GM18861 (cell line): ENCODE results near the gene ZPBP.

ENCODE experiments used
- ATAC-seq: cut with Tn5 transposase; IDR thresholded peaks from one replicate; pipeline ENCODE4 v1.9.1; 2021; ENCODE audit not compliant: unreplicated experiment

ZPBP gene, protein sequence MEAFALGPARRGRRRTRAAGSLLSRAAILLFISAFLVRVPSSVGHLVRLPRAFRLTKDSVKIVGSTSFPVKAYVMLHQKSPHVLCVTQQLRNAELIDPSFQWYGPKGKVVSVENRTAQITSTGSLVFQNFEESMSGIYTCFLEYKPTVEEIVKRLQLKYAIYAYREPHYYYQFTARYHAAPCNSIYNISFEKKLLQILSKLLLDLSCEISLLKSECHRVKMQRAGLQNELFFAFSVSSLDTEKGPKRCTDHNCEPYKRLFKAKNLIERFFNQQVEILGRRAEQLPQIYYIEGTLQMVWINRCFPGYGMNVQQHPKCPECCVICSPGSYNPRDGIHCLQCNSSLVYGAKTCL

DNA sequence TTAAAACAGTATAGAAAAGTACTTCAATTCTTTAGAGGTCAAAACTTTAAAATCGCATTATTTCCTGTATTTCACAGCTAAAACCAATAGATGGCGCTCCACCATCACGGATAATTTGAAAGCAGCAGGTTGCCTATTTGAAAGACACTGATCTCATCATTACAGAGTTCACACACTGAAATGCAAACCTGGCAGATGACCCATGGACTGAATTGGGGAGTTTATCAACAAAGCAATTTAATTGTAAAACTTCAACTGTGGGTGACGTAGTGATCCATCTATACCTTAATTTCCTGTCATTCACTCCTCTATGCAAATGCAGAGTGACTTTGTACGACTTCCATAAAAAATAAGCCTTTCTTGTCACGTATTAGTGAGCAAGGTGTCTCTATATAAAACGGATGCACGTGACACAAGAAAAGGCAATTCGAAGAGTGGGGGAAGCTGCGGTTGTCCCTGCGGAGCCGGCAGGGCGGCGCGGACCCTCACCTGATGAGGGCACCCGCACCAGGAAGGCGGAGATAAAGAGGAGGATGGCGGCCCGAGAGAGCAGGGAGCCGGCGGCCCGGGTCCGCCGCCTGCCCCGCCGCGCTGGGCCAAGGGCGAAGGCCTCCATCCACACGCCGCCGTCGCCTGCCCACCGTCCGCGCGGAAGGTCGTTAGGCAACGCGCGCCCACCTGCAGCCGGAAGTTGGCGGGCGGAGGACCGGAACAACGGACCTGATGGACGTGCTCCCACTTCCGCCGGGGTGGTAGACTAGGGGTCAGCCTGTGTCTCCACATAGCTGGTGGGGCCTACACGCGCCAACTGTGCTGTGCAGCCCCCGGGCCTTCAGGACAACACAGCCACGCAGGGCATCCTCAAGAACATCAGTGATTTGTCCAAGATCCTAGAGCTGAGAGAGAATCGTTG is at the start of gene ZPBP:
Gene ZPBP (minus strand): TSS at position 668 of the 913 bp plus-strand sequence. CDS start 52 bp downstream, at position 616.
- ATAC-seq, result peak; percentile 73

DNA sequence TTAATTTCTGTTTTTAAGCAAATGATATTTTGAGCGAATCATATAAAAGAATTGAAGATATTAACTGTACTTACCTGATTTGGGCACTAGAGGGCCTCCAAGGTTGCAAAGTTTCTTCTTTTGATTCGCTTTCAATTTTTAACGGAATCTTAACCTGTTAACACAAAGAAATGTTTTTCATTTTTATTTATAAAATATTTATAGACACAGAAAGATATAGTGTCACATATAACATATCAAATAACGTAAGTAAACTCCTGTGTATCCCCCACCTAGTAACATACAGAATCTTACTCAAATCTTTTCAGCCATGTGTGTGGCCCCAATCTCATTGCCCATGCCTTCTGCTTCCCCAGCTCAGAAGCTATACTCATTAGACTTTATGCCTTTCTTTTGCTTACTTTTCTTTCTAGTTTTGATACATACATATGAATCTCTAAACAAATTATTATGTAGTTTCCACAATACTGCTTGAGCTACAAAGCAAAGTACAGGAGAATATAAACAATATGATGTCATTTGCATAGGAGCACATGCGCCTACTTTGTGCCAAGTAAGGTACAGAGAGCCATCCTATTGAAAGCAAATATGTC is 49.5 kb upstream of the ZPBP start:
- peak; percentile 31 for ATAC-seq

DNA sequence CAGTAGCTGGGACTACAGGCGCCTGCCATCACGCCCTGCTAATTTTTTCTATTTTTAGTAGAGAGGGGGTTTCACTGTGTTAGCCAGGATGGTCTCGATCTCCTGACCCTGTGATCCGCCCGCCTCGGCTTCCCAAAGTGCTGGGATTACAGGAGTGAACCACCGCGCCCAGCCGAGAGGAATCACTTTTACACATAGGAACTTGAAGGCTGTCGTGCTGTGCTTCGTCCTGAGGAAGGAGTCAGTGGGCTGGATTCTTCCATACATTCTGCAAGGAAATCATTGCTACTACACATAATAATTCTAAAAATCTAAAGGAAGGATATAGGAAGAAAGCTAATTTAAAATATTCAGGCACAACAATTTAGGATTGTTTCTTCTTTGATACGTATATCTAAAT is 48.8 kb upstream of the ZPBP start:
- ATAC-seq, result no peak

DNA sequence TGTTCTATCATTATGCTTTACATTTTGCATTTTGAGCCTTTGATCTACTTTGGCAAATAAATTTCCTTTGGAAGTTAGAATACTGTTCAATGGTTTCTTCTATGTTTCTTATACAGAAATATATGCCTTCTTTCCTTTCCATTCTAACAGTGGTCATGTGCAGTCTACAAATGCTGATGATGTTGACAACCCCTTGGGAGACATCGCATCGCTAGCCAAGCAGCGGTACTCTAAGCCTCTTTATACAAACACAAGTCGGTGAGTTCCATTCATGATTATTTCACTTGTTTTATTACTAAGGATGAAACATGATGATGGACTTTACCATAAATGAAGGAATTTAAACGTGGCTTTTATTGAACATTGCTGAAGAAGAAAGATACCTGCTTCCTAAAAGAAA is 48.1 kb upstream of the ZPBP start:
- no peak for ATAC-seq

DNA sequence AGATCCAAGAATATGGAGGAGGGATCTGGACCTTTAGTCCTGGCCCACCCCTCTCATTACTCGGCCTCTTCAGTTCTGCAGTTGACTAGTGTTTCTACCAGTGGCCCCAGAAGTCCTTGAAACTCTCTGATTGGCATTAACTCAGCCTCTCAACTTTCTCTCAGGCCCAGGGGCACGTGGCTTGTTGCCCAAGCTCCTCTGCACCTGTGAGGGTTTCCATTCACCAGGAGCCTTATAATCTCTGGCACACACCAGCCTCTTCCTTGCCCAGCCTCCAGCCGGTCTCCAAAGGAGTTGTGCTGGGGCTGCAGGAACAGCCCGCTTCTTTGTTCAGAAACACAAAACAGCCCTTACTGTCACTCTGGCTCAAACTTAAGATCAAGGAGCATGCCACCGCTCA is 47.6 kb upstream of the ZPBP start:
- no peak for ATAC-seq

DNA sequence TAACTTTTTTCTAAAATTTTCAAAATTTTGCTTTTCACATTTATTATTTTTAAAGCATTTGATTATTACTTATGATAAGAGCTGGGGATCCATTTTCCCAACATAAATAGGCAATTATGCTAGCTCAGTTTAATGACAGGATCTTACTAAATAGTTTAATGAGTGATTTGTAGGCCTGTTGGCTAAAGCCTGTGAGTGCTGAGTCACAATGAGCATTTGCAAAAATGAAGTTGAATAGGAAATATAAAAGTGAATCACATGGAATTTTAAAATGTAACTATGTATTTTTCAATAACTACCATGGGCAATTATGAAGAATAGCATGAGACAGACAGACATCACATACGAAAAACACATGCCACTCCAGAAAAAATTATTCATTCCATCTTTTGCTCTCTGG is 45.1 kb upstream of the ZPBP start:
- no peak for ATAC-seq

DNA sequence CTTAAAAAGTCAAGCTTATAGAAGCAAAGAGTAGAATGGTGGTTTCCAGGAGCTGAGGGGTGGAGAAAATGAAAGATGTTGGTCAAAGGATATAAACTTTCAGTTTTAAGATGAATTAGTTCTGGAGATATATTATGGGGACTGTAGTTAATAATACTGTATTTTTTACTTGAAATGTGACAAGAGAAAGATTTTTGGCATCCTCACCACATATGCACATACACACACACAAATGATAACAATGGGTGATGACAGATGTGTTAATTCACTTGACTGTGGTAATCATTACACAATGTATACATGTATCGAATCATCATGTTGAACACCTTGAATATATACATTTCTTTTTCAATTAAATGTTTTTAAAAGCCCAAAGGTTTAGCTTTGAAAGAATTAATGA is 32.7 kb upstream of the ZPBP start:
- ATAC-seq, result no peak

DNA sequence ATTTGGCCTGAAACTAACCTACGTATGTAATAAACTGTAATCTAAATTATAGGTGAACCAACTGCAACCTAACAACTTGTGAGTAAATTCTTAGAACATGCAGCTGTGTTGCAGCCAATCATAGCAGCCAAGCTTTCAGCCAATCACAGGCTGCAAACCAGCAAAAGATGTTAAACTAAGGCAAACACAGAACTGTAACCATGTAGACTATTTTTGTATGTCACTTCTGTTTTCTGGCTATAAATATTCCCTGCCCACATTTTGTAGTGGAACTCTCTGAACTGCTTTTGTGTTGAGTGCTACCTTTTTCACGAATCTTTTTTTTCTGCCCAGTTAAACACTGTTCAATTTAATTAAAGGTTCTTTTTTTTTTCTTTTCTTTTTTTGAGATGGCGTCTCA is 28.2 kb upstream of the ZPBP start:
- peak; percentile 74 for ATAC-seq

DNA sequence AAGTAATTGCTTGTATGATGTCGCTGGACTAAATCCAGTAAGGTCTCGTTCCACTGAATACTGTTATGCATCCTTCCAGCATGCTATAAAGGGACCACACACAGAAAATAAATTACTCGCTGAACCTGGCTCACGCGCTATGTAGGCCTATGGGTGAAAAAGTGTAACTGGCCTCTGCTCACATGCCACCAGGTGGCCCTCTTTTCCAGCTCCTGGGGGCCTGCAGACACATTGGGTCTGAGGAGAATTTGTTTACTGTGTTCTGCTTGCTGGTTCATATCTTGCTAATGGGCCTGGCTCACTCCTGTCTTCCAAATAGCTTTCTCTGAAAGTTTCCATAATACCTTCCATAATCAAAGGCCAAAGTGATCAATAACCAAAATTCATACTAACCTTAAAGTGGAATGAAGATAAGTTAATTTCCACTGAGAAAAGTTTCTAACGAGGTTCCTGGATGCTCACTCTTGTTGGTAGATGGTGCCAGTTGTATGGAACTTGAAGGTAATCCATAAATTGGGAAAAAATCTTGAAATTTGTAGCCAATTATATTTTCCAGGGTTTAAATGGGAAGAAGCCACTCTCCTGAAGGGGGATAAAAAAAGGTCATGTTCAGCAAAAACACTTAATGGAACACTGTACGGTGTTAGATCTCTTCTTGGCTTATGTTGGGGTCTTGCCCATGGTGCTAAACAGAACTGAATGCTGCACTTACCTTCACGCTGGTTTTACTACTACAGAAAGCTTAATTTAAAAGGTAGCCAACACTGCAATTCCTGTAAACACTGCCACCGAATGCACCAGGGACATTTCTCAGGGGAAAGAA is 27.0 kb upstream of the ZPBP start:
- peak; percentile 64 for ATAC-seq

DNA sequence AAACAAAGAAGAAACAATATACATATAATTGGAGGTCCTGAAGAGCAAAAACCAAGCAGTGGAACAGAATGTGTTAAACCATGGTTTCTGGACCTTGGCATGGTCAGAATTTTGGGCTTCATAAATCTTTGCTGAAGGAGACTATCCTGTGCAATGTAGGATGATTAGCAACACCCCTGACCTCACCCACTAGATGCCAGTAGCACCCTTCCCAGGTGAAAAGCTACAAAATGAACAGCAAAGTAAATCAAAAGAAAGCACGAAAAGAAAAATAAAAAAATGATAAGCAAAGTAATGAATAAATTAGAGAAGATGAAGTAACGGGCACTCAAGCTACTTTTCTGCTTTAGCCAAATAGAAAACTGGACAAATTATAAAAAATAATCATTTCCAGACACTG is 19.2 kb upstream of the ZPBP start:
- no peak for ATAC-seq

DNA sequence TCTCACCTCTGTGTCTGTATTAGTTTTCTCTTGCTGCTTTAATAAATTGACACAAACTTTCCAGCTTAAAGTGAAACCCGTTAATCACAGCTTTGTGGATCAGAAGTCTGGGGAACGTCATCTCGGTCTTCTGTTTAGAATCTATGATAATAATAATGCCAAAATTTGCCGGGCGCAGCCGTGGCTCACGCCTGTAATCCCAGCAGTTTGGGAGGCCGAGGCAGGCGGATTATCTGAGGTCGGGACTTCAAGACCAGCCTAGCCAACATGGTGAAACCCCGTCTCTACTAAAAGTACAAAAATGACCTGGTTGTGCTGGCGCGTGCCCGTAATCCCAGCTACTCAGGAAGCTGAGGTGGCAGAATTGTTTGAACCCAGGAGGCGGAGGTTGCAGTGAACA is 8.8 kb upstream of the ZPBP start:
- no peak for ATAC-seq

DNA sequence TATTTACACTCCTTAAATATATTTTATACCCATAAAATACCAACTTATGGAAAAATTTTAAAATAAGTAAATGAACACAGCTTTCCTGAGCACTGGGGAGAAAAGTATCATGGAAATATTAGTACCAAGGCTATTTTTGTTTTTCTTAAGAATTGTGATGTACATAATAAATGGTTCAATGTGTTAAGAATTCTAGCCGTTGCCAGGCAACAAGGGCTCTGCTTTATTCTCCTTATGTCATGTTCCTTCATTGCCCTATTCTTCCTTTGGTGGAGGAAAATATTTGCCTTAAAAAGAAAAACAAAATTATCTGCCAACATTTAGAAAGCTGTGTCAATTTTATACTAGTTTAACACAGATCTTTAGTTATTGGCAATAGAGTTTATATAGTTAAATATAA is 2.6 kb upstream of the ZPBP start:
- ATAC-seq, result no peak

DNA sequence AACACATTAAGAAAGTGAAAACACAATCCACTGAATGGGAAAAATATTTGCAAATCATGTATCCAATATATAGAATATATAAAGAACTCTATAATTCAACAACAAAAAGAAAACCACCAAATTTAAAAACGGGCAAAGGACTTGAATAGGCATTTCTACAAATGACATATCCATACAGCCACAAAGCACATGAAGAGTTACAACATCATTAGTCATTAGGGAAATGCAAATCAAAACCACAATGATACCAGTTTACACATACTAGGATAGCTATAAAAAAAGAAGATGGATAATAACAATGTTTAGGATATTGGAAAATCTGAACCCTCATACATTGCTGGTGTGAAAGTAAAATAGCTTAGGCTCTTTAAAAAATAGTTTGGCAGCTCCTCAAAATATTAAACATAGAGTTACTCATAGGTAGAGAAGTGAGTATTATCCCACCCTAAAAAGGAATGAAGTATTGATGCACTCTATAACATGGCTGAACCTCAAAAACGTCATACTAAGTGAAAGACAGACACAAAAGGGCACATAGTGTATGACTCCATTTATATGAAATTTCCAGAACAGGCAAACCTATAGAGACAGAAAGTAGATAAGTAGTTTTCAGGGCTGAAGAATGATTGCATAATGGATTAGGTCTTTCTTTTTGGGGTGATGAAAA is 4.5 kb downstream of the ZPBP start:
- ATAC-seq, result no peak

DNA sequence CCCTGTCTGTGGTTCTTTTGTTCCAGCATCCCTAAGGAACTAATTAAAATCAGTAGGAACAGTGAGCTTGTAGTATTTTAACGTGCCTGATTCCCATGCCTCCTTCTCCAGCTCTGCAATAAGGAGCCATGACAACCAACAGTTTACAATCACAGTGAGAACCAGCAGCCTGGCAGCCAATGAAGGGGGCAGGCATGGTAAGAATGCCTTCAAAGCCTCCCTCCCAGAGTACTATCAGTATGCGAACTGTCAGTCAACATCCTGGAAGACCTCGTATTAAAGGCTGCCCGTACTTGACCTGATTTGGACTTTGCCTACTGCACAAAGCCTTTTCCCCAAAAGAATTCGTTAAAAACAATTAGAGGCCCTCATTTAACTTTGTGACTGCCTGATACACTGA is 7.7 kb downstream of the ZPBP start:
- no peak for ATAC-seq

DNA sequence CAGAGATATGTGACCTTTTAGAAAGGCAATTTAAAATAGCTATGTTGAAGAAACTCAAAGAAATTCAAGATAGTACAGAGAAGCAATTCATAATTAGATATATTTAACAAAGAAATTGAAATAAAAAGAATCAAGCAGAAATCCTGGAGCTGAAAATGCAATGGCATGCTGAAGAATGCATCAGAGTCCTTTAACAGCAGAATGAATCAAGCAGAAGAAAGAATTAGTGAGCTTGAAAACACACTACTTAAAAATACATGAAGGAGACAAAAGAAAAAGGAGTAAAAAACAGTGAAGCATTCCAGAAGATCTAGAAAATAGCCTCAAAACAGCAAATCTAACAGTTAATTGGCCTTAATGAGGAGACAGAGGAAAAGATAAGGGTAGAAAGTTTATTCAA is 20.0 kb downstream of the ZPBP start:
- no peak for ATAC-seq

DNA sequence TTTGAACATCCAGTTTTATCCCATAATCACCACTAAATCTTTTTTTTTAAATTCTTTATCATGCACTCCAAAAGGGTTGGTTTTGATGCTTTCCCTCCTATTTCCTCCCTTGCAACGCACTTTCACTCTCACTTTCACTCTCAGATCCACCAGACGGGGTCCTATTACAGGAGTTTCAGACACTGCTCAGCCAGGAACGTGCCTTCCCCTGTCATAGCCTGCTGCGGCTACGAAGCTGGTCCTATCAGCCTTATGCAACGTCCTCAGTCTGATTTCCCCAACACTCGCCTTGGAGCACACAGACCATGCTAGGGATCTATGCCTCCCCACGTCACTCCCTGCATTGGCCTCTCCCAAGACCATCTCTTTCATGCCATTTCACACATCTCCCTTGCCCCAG is 23.4 kb downstream of the ZPBP start:
- peak; percentile 82 for ATAC-seq

DNA sequence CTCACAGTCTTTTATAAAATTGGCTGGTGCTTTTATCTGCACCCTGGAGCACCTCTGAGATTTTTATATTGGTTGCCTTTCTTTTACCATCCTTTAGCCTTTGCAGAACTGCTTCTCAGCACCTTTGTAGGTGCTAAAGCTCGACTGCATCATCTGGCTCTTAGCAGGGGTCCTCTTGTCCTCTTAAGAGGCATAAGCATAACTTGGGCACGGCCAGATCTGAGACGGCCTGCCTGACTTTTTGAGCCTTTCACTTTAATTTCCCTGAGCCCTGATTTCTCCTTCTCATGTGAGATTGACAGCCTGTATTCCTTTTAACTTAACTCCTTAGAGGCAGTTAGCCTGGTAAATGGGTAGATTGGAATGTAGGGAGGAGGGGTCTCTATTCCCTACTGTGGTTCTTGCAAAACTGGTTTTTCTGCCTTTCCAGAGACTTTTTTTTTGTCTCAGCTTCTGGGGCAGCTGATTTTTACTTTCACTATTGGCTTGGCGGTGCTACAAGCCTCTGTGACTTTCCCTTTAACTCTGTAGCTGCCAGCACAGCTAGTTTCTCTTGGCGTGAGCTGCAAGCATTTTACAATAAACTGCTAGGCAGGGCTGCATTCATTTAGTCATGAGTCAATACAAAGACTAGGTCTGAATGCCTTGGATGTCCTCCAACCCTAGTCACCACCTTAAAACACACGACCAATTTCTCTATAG is 24.0 kb downstream of the ZPBP start:
- peak; percentile 55 for ATAC-seq

DNA sequence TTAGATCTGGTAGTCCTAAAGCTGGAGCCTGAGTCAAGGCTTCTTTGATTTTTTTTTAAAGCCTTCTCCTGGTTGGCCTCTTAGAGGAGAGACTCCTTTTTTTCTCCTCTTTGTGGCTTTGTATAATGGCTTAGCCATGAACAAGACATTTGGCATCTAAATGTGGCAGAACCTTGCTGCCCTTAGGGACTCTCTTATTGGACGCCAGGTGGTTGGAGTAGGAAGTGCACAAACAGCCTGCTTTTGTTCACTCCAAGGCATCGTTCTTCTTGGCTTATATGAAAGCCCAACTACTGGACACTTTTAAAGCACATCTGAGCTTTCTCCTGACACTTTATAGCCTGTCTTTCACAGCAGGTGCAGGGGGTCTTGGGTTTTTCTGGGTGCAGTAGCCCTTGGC is 25.0 kb downstream of the ZPBP start:
- ATAC-seq, result peak; percentile 62

DNA sequence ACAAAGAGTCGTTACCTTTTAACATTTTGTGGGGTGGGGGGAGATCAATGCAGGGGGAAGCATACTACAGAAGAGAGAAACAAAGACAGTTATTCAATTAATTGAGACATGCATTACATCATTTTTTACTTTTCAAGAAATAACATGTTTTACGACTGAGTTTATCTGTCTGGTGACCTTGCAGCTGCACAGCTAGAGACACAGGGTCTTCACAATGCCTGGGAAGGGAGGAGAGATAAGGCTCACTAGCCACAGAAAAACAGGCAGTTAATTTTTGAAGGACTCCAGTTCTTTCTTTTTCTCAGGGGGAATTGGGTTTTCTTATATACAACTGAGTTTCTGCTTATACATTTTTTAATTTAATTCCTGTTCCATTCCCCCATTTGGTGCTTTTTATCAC is 30.1 kb downstream of the ZPBP start:
- no peak for ATAC-seq

DNA sequence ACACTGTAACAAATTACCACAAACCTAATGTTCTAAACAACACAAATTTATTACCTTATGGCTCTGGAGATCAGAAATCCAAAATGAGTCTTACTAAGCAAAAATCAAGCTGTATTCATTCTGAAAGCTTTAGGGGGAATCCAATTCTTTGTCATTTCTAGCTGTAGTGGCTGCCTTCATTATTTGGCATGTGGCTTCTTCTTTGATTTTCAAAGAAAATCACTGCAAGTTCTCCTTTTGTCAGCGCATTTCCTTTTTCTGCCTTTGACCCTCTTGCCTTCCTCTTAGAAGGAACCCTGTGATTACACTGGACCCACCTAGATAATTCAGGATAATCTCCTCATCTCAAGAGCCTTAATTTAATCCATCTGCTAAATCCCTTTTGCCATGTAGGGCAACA is 36.9 kb downstream of the ZPBP start:
- ATAC-seq, result no peak
